H9 (cell line): ENCODE data around the gene PTGDR2. TPM values are rescaled to one million over a fixed set of nuclear protein-coding genes. Genes with fewer than 3 reads are reported as not detected.

ENCODE experiments used
- DNase-seq: peaks from one replicate; pipeline ENCODE4 v3.0.0-alpha.2; 2017
- H2AFZ ChIP-seq: one replicate; pipeline ENCODE4 v1.6.1; 2013; ENCODE audit warnings: mild to moderate bottlenecking, low read length, control low read depth, moderate library complexity
- H2AK5ac ChIP-seq: 2 replicates; pipeline ENCODE4 v1.6.1; 2013; ENCODE audit warnings: low read length, control low read depth, mixed read lengths; ENCODE audit not compliant: insufficient read length
- H2BK120ac ChIP-seq: one replicate; pipeline ENCODE4 v1.6.1; 2013; ENCODE audit warnings: low read depth, mild to moderate bottlenecking, low read length, control low read depth, inconsistent platforms; ENCODE audit not compliant: poor library complexity, severe bottlenecking
- H2BK12ac ChIP-seq: 2 replicates; pipeline ENCODE4 v1.6.1; 2013; ENCODE audit warnings: low read length, control low read depth, mixed read lengths, low read depth; ENCODE audit not compliant: insufficient read length
- H2BK15ac ChIP-seq: 2 replicates; pipeline ENCODE4 v1.6.1; 2013; ENCODE audit warnings: low read depth, low read length, control low read depth
- H2BK20ac ChIP-seq: one replicate; pipeline ENCODE4 v1.6.1; 2013; ENCODE audit warnings: low read depth, mild to moderate bottlenecking, low read length, control low read depth, inconsistent platforms; ENCODE audit not compliant: poor library complexity, severe bottlenecking
- H2BK5ac ChIP-seq: 2 replicates; pipeline ENCODE4 v1.6.1; 2013; ENCODE audit warnings: low read length, control low read depth, mixed read lengths; ENCODE audit not compliant: insufficient read length
- H3K14ac ChIP-seq: 2 replicates; pipeline ENCODE4 v1.6.1; 2013; ENCODE audit warnings: low read length, control low read depth; ENCODE audit not compliant: insufficient read depth
- H3K18ac ChIP-seq: 2 replicates; pipeline ENCODE4 v1.6.1; 2013; ENCODE audit warnings: low read depth, mild to moderate bottlenecking, mixed read lengths, low read length, control low read depth; ENCODE audit not compliant: insufficient read length
- H3K23ac ChIP-seq: 2 replicates; pipeline ENCODE4 v1.6.1; 2013; ENCODE audit warnings: low read length, control low read depth, mixed read lengths, low read depth; ENCODE audit not compliant: insufficient read length
- H3K23me2 ChIP-seq: 2 replicates; pipeline ENCODE4 v1.6.1; 2013; ENCODE audit warnings: low read depth, mild to moderate bottlenecking, mixed read lengths, low read length, control low read depth; ENCODE audit not compliant: insufficient read length, poor library complexity, severe bottlenecking
- H3K27ac ChIP-seq: 2 replicates; pipeline ENCODE4 v1.5.1; 2013; ENCODE audit warnings: low read length, control low read depth, mixed read lengths, low read depth; ENCODE audit not compliant: insufficient read length
- H3K27me3 ChIP-seq: 2 replicates; pipeline ENCODE4 v1.6.1; 2013; ENCODE audit warnings: low read length, control low read depth, inconsistent platforms; ENCODE audit not compliant: insufficient read depth
- H3K4ac ChIP-seq: 2 replicates; pipeline ENCODE4 v1.6.1; 2013; ENCODE audit warnings: low read depth, mild to moderate bottlenecking, control low read depth, inconsistent platforms, low read length, moderate library complexity
- H3K4me1 ChIP-seq: 2 replicates; pipeline ENCODE4 v1.6.1; 2013; ENCODE audit warnings: low read length, control low read depth, inconsistent platforms; ENCODE audit not compliant: insufficient read depth
- H3K4me2 ChIP-seq: 2 replicates; pipeline ENCODE4 v1.6.1; 2013; ENCODE audit warnings: low read length, control low read depth, mixed read lengths; ENCODE audit not compliant: insufficient read length, insufficient read depth
- H3K56ac ChIP-seq: 2 replicates; pipeline ENCODE4 v1.6.1; 2013; ENCODE audit warnings: low read depth, mild to moderate bottlenecking, mixed read lengths, low read length, control low read depth; ENCODE audit not compliant: insufficient read length
- H3K79me1 ChIP-seq: 2 replicates; pipeline ENCODE4 v1.6.1; 2013; ENCODE audit warnings: low read depth, mild to moderate bottlenecking, moderate library complexity, low read length, control low read depth, inconsistent platforms; ENCODE audit not compliant: insufficient read depth, poor library complexity, severe bottlenecking
- H3K79me2 ChIP-seq: 2 replicates; pipeline ENCODE4 v1.6.1; 2013; ENCODE audit warnings: low read length, control low read depth, inconsistent platforms; ENCODE audit not compliant: insufficient read depth
- H3K9ac ChIP-seq: 2 replicates; pipeline ENCODE4 v1.6.1; 2013; ENCODE audit warnings: low read length, control low read depth, mixed read lengths; ENCODE audit not compliant: insufficient read length; ENCODE audit errors: extremely low read depth
- H3K9me3 ChIP-seq: one replicate; pipeline ENCODE4 v1.6.1; 2013; ENCODE audit warnings: low read depth, low read length, inconsistent platforms; ENCODE audit not compliant: control insufficient read depth
- H3T11ph ChIP-seq: one replicate; pipeline ENCODE4 v1.6.1; 2013; ENCODE audit warnings: mild to moderate bottlenecking, low read length, control low read depth, inconsistent platforms
- H4K20me1 ChIP-seq: one replicate; pipeline ENCODE4 v1.6.1; 2013; ENCODE audit not compliant: control insufficient read depth, insufficient read length, insufficient read depth
- H4K5ac ChIP-seq: 2 replicates; pipeline ENCODE4 v1.6.1; 2013; ENCODE audit warnings: low read depth, mild to moderate bottlenecking, mixed read lengths, low read length, control low read depth; ENCODE audit not compliant: insufficient read length
- H4K8ac ChIP-seq: replicated peaks from 2 replicates; pipeline ENCODE4 v1.6.1; 2013; ENCODE audit warnings: low read length, control low read depth, mixed read lengths, low read depth; ENCODE audit not compliant: insufficient read length
- H4K91ac ChIP-seq: 2 replicates; pipeline ENCODE4 v1.6.1; 2013; ENCODE audit warnings: low read depth, mild to moderate bottlenecking, moderate library complexity, mixed read lengths, low read length, control low read depth; ENCODE audit not compliant: insufficient read length
- H3K27ac Mint-ChIP-seq, 3 experiments: 2 replicates in 2 of 3; 3 replicates in 1 of 3; pipeline ENCODE4 v1.8.0; 2020 to 2021; ENCODE audit warnings: mixed read lengths in 3 of 3, mild to moderate bottlenecking in 1 of 3, moderate library complexity in 1 of 3
- H3K27me3 Mint-ChIP-seq: 2 replicates; pipeline ENCODE4 v1.8.0; 2021; ENCODE audit warnings: low read depth, mild to moderate bottlenecking, moderate library complexity, mixed read lengths
- H3K36me3 Mint-ChIP-seq, 3 experiments: 2 replicates in 2 of 3; 3 replicates in 1 of 3; pipeline ENCODE4 v1.8.0; 2020 to 2021; ENCODE audit warnings: low read depth in 3 of 3, mixed read lengths in 3 of 3; ENCODE audit not compliant: insufficient read depth in 1 of 3
- H3K4me1 Mint-ChIP-seq, 2 experiments: 2 replicates each; pipeline ENCODE4 v1.8.0; 2020; ENCODE audit warnings: mixed read lengths in 2 of 2
- H3K4me3 Mint-ChIP-seq, 2 experiments: 2 replicates in 1 of 2; 3 replicates in 1 of 2; pipeline ENCODE4 v1.8.0; 2020 to 2021; ENCODE audit warnings: mild to moderate bottlenecking in 2 of 2, mixed read lengths in 2 of 2, moderate library complexity in 1 of 2
- H3K9me3 Mint-ChIP-seq, 2 experiments: 2 replicates in 1 of 2; 3 replicates in 1 of 2; pipeline ENCODE4 v1.8.0; 2020; ENCODE audit warnings: mild to moderate bottlenecking in 2 of 2, mixed read lengths in 2 of 2, moderate library complexity in 1 of 2
- CTCF ChIP-seq: fragments of 200-600 bp; sonication (generic); conservative IDR thresholded peaks from 3 replicates; pipeline ENCODE4 v1.8.0; 2021; ENCODE audit warnings: antibody characterized with exemption, mild to moderate bottlenecking
- WGBS: extraction: QIAGEN DNeasy Blood & Tissue Kit; methylation state at CpG from one replicate; pipeline ENCODE4 v1.1.7; 2013; ENCODE audit warnings: missing lambda C conversion rate, low lambda C conversion rate, mixed read lengths; ENCODE audit not compliant: insufficient read length; ENCODE audit errors: extremely low coverage; 5-methylcytosine and 5-hydroxymethylcytosine counted together
- total RNA-seq: library from RNA; stranded (reverse); gene quantifications from 2 replicates; pipeline ENCODE4 v1.2.1, GENCODE V29; 2021

The PTGDR2 gene
- total RNA-seq, 1 experiment from 2014 or later: not detected

GRCh38 chr11:60810569-60810968 is 45.2 kb downstream of the PTGDR2 start:
- Mint-ChIP-seq H3K4me1 (peaks cover 0 to 3% of the 10 kb centered on the region in 2 experiments; a peak in 2 of 4 replicates), H3K27me3 (peaks cover 18% of the 10 kb centered on the region), H3K27ac (no peak overlapping the region), H3K36me3 (peaks cover 0 to 7% (median 0%) of the 10 kb centered on the region in 3 experiments; a peak in 2 of 7 replicates), H3K4me3 (no peak overlapping the region), H3K9me3 (peaks cover 8 to 10% of the 10 kb centered on the region in 2 experiments; a peak in 4 of 5 replicates)
- Histone ChIP-seq H3K9me3 (no peaks in the 10 kb centered on the region), H4K5ac (no peak overlapping the region), H4K8ac (no peak overlapping the region), H2AK5ac (no peak overlapping the region), H4K91ac (no peak overlapping the region), H3K27ac (no peak overlapping the region), H3K14ac (0 out of 2 replicates have a peak overlapping the region, but pooled peaks have one; percentile 29), H3K27me3 (no peaks in the 10 kb centered on the region), H3K4me1 (no peaks in the 10 kb centered on the region), H3K23ac (no peak overlapping the region), H2BK15ac (no peak overlapping the region), H3K9ac (no peak overlapping the region), H3K23me2 (no peaks in the 10 kb centered on the region), H3K79me1 (no peaks in the 10 kb centered on the region), H3K18ac (no peak overlapping the region), H2BK120ac (no peak overlapping the region), H3K4ac (no peak overlapping the region), H2BK20ac (no peak overlapping the region), H2BK12ac (no peak overlapping the region), H3K4me2 (no peak overlapping the region), H3K79me2 (no peaks in the 10 kb centered on the region), H4K20me1 (no peaks in the 10 kb centered on the region), H3K56ac (no peak overlapping the region), H3T11ph (no peak overlapping the region), H2BK5ac (no peak overlapping the region), H2AFZ (no peak overlapping the region)
- no CpG with 5 or more reads among the region's 8 CpGs for WGBS
- DNase-seq: no peak
- TF ChIP-seq CTCF: no peak
